Measurements from ENCODE around the gene CD93.

DNA sequence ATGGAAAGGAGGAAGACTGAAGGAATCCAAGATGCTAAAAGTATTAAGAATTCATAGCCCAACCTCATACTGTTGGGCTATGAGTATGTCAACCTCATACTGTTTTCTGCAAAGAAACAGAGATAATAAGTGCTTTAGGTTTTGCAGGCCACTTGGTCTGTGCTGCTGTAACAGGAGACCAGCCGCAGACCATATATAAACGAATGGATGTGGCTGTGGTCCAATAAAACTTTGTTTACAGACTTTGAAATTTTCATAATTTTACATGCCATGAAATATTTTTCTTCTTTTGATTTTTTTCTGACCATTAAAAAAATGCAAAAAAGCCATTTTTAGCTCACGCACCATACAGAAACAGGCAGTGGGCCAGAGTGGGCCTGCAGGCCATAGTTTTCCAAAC lies 23.0 kb downstream of the CD93 start:
- TF ChIP-seq, protein P1, sequence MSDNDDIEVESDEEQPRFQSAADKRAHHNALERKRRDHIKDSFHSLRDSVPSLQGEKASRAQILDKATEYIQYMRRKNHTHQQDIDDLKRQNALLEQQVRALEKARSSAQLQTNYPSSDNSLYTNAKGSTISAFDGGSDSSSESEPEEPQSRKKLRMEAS (IDR thresholded peaks at IDR 0.05), result no peak
- no peak for TF ChIP-seq ZBTB7A (IDR thresholded peaks at IDR 0.05; ENCODE audit: low read depth)
- TF ChIP-seq TAF1 (IDR thresholded peaks at IDR 0.05; ENCODE audit: low read depth), result no peak
- no peak for TF ChIP-seq CREB1 (IDR thresholded peaks at IDR 0.05; ENCODE audit: low read depth)
- TF ChIP-seq RAD21 (IDR thresholded peaks at IDR 0.05; ENCODE audit: low read depth), result no peak
- TF ChIP-seq, protein P2, sequence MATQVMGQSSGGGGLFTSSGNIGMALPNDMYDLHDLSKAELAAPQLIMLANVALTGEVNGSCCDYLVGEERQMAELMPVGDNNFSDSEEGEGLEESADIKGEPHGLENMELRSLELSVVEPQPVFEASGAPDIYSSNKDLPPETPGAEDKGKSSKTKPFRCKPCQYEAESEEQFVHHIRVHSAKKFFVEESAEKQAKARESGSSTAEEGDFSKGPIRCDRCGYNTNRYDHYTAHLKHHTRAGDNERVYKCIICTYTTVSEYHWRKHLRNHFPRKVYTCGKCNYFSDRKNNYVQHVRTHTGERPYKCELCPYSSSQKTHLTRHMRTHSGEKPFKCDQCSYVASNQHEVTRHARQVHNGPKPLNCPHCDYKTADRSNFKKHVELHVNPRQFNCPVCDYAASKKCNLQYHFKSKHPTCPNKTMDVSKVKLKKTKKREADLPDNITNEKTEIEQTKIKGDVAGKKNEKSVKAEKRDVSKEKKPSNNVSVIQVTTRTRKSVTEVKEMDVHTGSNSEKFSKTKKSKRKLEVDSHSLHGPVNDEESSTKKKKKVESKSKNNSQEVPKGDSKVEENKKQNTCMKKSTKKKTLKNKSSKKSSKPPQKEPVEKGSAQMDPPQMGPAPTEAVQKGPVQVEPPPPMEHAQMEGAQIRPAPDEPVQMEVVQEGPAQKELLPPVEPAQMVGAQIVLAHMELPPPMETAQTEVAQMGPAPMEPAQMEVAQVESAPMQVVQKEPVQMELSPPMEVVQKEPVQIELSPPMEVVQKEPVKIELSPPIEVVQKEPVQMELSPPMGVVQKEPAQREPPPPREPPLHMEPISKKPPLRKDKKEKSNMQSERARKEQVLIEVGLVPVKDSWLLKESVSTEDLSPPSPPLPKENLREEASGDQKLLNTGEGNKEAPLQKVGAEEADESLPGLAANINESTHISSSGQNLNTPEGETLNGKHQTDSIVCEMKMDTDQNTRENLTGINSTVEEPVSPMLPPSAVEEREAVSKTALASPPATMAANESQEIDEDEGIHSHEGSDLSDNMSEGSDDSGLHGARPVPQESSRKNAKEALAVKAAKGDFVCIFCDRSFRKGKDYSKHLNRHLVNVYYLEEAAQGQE (IDR thresholded peaks at IDR 0.05; ENCODE audit: low read depth), result no peak
- TF ChIP-seq FOXM1 (IDR thresholded peaks at IDR 0.05; ENCODE audit: borderline replicate concordance, low read depth), result no peak
- TF ChIP-seq YY1 (IDR thresholded peaks at IDR 0.05; ENCODE audit: low read depth), result no peak
- TF ChIP-seq EP300 (IDR thresholded peaks at IDR 0.05; ENCODE audit: borderline replicate concordance), result no peak
- TF ChIP-seq CEBPB (IDR thresholded peaks at IDR 0.05), result no peak
- no peak for TF ChIP-seq NFIC (IDR thresholded peaks at IDR 0.05)
- TF ChIP-seq TCF12 (IDR thresholded peaks at IDR 0.05; ENCODE audit: low read depth), result no peak
